ENCODE data around the gene SZRD1. TPM values are rescaled to one million over a fixed set of nuclear protein-coding genes. Genes with fewer than 3 reads are reported as not detected.

The SZRD1 gene
- total and polyA plus RNA-seq, 2 donors (not counting 1 experiment from before 2014, with no cell fraction given), result 30.1 to 95.1 TPM

GRCh38 chr1:16396591-16396990 lies 29.5 kb downstream of the SZRD1 start:
- H3K27ac ChIP-seq (ENCODE audit: insufficient read depth, low read length), result no peak overlapping the region
- no peaks in the 10 kb centered on the region for H3K9me3 ChIP-seq (ENCODE audit: control insufficient read depth, insufficient read depth, low read depth, low read length)
- peak; percentile 84 to 89 for DNase-seq (ENCODE audit: low read depth in 2 of 2)
- TF ChIP-seq, protein P1, sequence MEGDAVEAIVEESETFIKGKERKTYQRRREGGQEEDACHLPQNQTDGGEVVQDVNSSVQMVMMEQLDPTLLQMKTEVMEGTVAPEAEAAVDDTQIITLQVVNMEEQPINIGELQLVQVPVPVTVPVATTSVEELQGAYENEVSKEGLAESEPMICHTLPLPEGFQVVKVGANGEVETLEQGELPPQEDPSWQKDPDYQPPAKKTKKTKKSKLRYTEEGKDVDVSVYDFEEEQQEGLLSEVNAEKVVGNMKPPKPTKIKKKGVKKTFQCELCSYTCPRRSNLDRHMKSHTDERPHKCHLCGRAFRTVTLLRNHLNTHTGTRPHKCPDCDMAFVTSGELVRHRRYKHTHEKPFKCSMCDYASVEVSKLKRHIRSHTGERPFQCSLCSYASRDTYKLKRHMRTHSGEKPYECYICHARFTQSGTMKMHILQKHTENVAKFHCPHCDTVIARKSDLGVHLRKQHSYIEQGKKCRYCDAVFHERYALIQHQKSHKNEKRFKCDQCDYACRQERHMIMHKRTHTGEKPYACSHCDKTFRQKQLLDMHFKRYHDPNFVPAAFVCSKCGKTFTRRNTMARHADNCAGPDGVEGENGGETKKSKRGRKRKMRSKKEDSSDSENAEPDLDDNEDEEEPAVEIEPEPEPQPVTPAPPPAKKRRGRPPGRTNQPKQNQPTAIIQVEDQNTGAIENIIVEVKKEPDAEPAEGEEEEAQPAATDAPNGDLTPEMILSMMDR (conservative IDR thresholded peaks at IDR 0.05 in 1 of 2, IDR thresholded peaks at IDR 0.05 in 1 of 2; ENCODE audit: low read depth in 1 of 2, low read length in 2 of 2), result no peak
- TF ChIP-seq EZH2 (IDR thresholded peaks at IDR 0.05; ENCODE audit: low read length, missing control alignments), result no peak
- H3K9ac ChIP-seq (ENCODE audit: insufficient read depth, low read length), result no peak overlapping the region
- no peaks in the 10 kb centered on the region for H3K27me3 ChIP-seq (ENCODE audit: control insufficient read depth, insufficient read depth, low read length)
- no peak overlapping the region for H3K4me2 ChIP-seq (ENCODE audit: extremely low read depth, insufficient read depth, low read length)
- peaks cover 10% of the 10 kb centered on the region for H3K36me3 ChIP-seq (ENCODE audit: control insufficient read depth, insufficient read depth, low read length)
- no peak overlapping the region for H2AFZ ChIP-seq (ENCODE audit: low read length)
- peaks cover 8% of the 10 kb centered on the region for H3K4me1 ChIP-seq (ENCODE audit: control insufficient read depth, extremely low read depth, insufficient read depth, low read length)
- no peaks in the 10 kb centered on the region for H4K20me1 ChIP-seq (ENCODE audit: control insufficient read depth, extremely low read depth, insufficient read depth, low read length)
- no peak overlapping the region for H3K4me3 ChIP-seq (replicated peaks in 1 of 4; ENCODE audit: control extremely low read depth in 1 of 4, insufficient read depth in 1 of 4, low read depth in 3 of 4, low read length in 4 of 4)
- H3K79me2 ChIP-seq (ENCODE audit: control insufficient read depth, insufficient read depth, low read length), result peaks cover 27% of the 10 kb centered on the region

DNA sequence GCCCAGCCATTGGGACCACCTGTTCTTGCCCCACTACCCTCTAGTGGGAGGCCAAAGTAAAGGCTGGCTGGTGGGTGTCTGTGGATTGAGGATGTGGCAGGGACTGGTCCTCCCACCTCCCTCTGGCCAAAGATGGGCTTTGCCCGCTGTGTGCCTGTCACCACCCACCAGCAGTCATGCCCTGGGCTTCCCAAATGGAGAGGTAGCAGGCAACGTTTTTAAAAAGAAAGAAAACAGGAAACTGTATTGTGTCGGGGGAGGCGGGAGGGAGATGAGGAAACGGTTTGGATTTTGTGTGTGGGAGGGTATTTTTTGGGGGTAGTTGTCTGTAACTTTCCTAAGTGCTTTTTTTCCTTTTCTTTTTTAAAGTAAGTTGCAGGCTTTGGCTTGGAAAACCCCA lies 30.1 kb downstream of the SZRD1 start:
- Histone ChIP-seq H3K9ac (ENCODE audit: insufficient read depth, low read length) (no peak overlapping the region), H3K4me2 (ENCODE audit: extremely low read depth, insufficient read depth, low read length) (no peak overlapping the region), H3K4me3 (replicated peaks in 1 of 4; ENCODE audit: control extremely low read depth in 1 of 4, insufficient read depth in 1 of 4, low read depth in 3 of 4, low read length in 4 of 4) (no peak overlapping the region)

GRCh38 chr1:16398371-16398953 lies 31.4 kb downstream of the SZRD1 start:
- Histone ChIP-seq H3K79me2 (ENCODE audit: control insufficient read depth, insufficient read depth, low read length) (peaks cover 8% of the 10 kb centered on the region), H2AFZ (ENCODE audit: low read length) (no peak overlapping the region), H3K4me3 (replicated peaks in 1 of 4; ENCODE audit: control extremely low read depth in 1 of 4, insufficient read depth in 1 of 4, low read depth in 3 of 4, low read length in 4 of 4) (no peak overlapping the region), H3K36me3 (ENCODE audit: control insufficient read depth, insufficient read depth, low read length) (peaks cover 7% of the 10 kb centered on the region), H3K4me2 (ENCODE audit: extremely low read depth, insufficient read depth, low read length) (no peak overlapping the region), H3K9me3 (ENCODE audit: control insufficient read depth, insufficient read depth, low read depth, low read length) (no peaks in the 10 kb centered on the region), H3K4me1 (ENCODE audit: control insufficient read depth, extremely low read depth, insufficient read depth, low read length) (peaks cover 6% of the 10 kb centered on the region), H3K27me3 (ENCODE audit: control insufficient read depth, insufficient read depth, low read length) (no peaks in the 10 kb centered on the region), H3K9ac (ENCODE audit: insufficient read depth, low read length) (no peak overlapping the region), H4K20me1 (ENCODE audit: control insufficient read depth, extremely low read depth, insufficient read depth, low read length) (no peaks in the 10 kb centered on the region), H3K27ac (ENCODE audit: insufficient read depth, low read length) (no peak overlapping the region)
- DNase-seq (ENCODE audit: low read depth in 2 of 2), result no peak
- TF ChIP-seq, protein P1 (conservative IDR thresholded peaks at IDR 0.05 in 1 of 2, IDR thresholded peaks at IDR 0.05 in 1 of 2; ENCODE audit: low read depth in 1 of 2, low read length in 2 of 2), result no peak
- no peak for TF ChIP-seq EZH2 (IDR thresholded peaks at IDR 0.05; ENCODE audit: low read length, missing control alignments)

More for the DNA sequence above, 30.1 kb downstream of the SZRD1 start:
- H2AFZ ChIP-seq (ENCODE audit: low read length), result no peak overlapping the region
- peaks cover 8% of the 10 kb centered on the region for H3K4me1 ChIP-seq (ENCODE audit: control insufficient read depth, extremely low read depth, insufficient read depth, low read length)
- H4K20me1 ChIP-seq (ENCODE audit: control insufficient read depth, extremely low read depth, insufficient read depth, low read length), result no peaks in the 10 kb centered on the region
- no peak for DNase-seq (ENCODE audit: low read depth in 2 of 2)
- H3K27me3 ChIP-seq (ENCODE audit: control insufficient read depth, insufficient read depth, low read length), result no peaks in the 10 kb centered on the region
- H3K9me3 ChIP-seq (ENCODE audit: control insufficient read depth, insufficient read depth, low read depth, low read length), result no peaks in the 10 kb centered on the region
- peaks cover 21% of the 10 kb centered on the region for H3K79me2 ChIP-seq (ENCODE audit: control insufficient read depth, insufficient read depth, low read length)
- no peak overlapping the region for H3K27ac ChIP-seq (ENCODE audit: insufficient read depth, low read length)
- TF ChIP-seq EZH2 (IDR thresholded peaks at IDR 0.05; ENCODE audit: low read length, missing control alignments), result no peak
- TF ChIP-seq, protein P1 (conservative IDR thresholded peaks at IDR 0.05 in 1 of 2, IDR thresholded peaks at IDR 0.05 in 1 of 2; ENCODE audit: low read depth in 1 of 2, low read length in 2 of 2), result no peak
- peaks cover 10% of the 10 kb centered on the region for H3K36me3 ChIP-seq (ENCODE audit: control insufficient read depth, insufficient read depth, low read length)

All from fibroblast of lung (primary cell).